Panc1 (cell line): Measurements from ENCODE around the gene CCDC74B. TPM values are rescaled to one million over a fixed set of nuclear protein-coding genes. Genes with fewer than 3 reads are reported as not detected.
"Not testable (repeated sequence)": the region's sequence is repeated elsewhere in the genome, so short reads cannot be mapped to it uniquely, and the experiment has no call there.

Source experiments
- ATAC-seq: fragments of 200-7000 bp; cut with Tn5 transposase; 2 replicates; pipeline ENCODE4 v1.9.1; 2020; ENCODE audit warnings: mild to moderate bottlenecking, moderate library complexity
- BruUV-seq: library from RNA; stranded (reverse); fragments of 400-500 nt; replicated peaks from 2 replicates; lab custom pipeline; 2021; lab: Mats Ljungman, UMichigan
- CTCF ChIA-PET: fragments of 300-600 bp; sonication (Branson Sonifier 250); formaldehyde crosslinking; loops from one replicate; lab custom pipeline; 2022; ENCODE audit warnings: antibody characterized with exemption; lab: Charles Lee
- POLR2A ChIA-PET: fragments of 300-600 bp; sonication (Branson Sonifier 250); formaldehyde crosslinking; loops from one replicate; lab custom pipeline; 2022; ENCODE audit warnings: antibody characterized with exemption; lab: Charles Lee
- DNase-seq: peaks from one replicate; pipeline ENCODE4 v3.0.0-alpha.2; 2010; ENCODE audit warnings: low read depth, low spot score
- H3K27ac ChIP-seq: 2 replicates; pipeline ENCODE4 v1.5.1; 2011; ENCODE audit warnings: mild to moderate bottlenecking, low read length, inconsistent platforms
- H3K27me3 ChIP-seq: fragments of 200-500 bp; sonication (Bioruptor generic); 2 replicates; pipeline ENCODE4 v1.6.0; 2014; ENCODE audit warnings: low read length, inconsistent platforms; ENCODE audit not compliant: control insufficient read depth, insufficient read depth
- H3K36me3 ChIP-seq: fragments of 200-500 bp; sonication (Bioruptor generic); 2 replicates; pipeline ENCODE4 v1.5.1; 2014; ENCODE audit warnings: inconsistent platforms, mild to moderate bottlenecking, low read length, moderate library complexity; ENCODE audit not compliant: control insufficient read depth, insufficient read depth
- H3K4me1 ChIP-seq: 2 replicates; pipeline ENCODE4 v1.5.1; 2011; ENCODE audit warnings: inconsistent platforms, mild to moderate bottlenecking, low read length, moderate library complexity; ENCODE audit not compliant: control insufficient read depth, insufficient read depth
- H3K4me3 ChIP-seq, 2 experiments: 2 replicates each; pipeline ENCODE4 v1.5.1; 2011 to 2012; ENCODE audit warnings: low read depth in 2 of 2, low read length in 2 of 2, mild to moderate bottlenecking in 2 of 2, inconsistent platforms in 1 of 2, moderate library complexity in 1 of 2
- H3K9me3 ChIP-seq: fragments of 200-500 bp; sonication (Bioruptor generic); 2 replicates; pipeline ENCODE4 v1.5.1; 2014; ENCODE audit warnings: low read depth, mild to moderate bottlenecking, inconsistent platforms, low read length, moderate library complexity; ENCODE audit not compliant: control insufficient read depth, insufficient read depth
- CTCF ChIP-seq: fragments of 450-650 bp; IDR thresholded peaks from 2 replicates; pipeline ENCODE4 v1.5.1; 2017; ENCODE audit warnings: mild to moderate bottlenecking
- POLR2AphosphoS5 ChIP-seq: IDR thresholded peaks from 2 replicates; pipeline ENCODE4 v1.6.1; 2012; ENCODE audit warnings: mild to moderate bottlenecking, low read depth, low read length, moderate library complexity
- REST ChIP-seq, 2 experiments: IDR thresholded peaks; 2 replicates each; pipeline ENCODE4 v1.6.1; 2011 to 2012; ENCODE audit warnings: low read depth in 2 of 2, control low read depth in 1 of 2, low read length in 1 of 2, mild to moderate bottlenecking in 1 of 2, moderate library complexity in 1 of 2; ENCODE audit not compliant: insufficient read depth in 1 of 2
- SIN3A ChIP-seq: IDR thresholded peaks from 2 replicates; pipeline ENCODE4 v1.6.1; 2012; ENCODE audit warnings: low read depth, mild to moderate bottlenecking, low read length, moderate library complexity, borderline replicate concordance; ENCODE audit not compliant: insufficient read depth
- TCF7L2 ChIP-seq: IDR thresholded peaks from 2 replicates; pipeline ENCODE4 v1.6.1; 2011; ENCODE audit warnings: mild to moderate bottlenecking, low read depth, low read length, inconsistent platforms
- in situ Hi-C: cut with HindIII; loops from 2 replicates; pipeline ENCODE4 v1.10.0; 2016; ENCODE audit warnings: low sequenced_read_pairs, low pct_unique_long_range_greater_than_20kb
- intact Hi-C: fragments of 100-400 bp; cut with micrococcal nuclease; formaldehyde crosslinking; loops from one replicate; pipeline ENCODE4 v1.10.0; 2022; ENCODE audit not compliant: unreplicated experiment
- total RNA-seq: library from RNA; stranded (reverse); gene quantifications from one replicate; pipeline ENCODE4 v1.2.1, GENCODE V29; 2021; ENCODE audit not compliant: unreplicated experiment

The CCDC74B gene
- total RNA-seq, 1 experiment from 2014 or later = 9.8 TPM

GRCh38 chr2:130174866-130175265 lies 30.0 kb upstream of the CCDC74B start:
- ATAC-seq, H3K4me1 ChIP-seq, H3K36me3 ChIP-seq, CTCF ChIA-PET, DNase-seq, in situ Hi-C loops, H3K4me3 ChIP-seq, H3K27me3 ChIP-seq, BruUV-seq, H3K27ac ChIP-seq, H3K9me3 ChIP-seq, intact Hi-C loops, POLR2A ChIA-PET: not testable (repeated sequence)

GRCh38 chr2:130169896-130170295 lies 25.0 kb upstream of the CCDC74B start:
- ChIA-PET CTCF (no interaction called here), POLR2A (no interaction called here)
- no TSS peak for BruUV-seq
- in situ Hi-C loops = no loop called here
- TF ChIP-seq POLR2AphosphoS5 (no peak), REST (IDR thresholded peaks at IDR 0.05; ENCODE audit: insufficient read depth in 1 of 2, low read depth in 2 of 2, low read length in 1 of 2) (no peak), SIN3A (no peak), TCF7L2 (no peak), CTCF (no peak)
- H3K36me3 ChIP-seq = peaks cover 6% of the 10 kb centered on the region; the same call in 1 of the 2 replicates
- no peak overlapping the region for H3K27ac ChIP-seq
- no peaks in the 10 kb centered on the region for H3K9me3 ChIP-seq
- DNase-seq (no peak), ATAC-seq (no peak)
- no peaks in the 10 kb centered on the region for H3K4me1 ChIP-seq
- no peak overlapping the region for H3K4me3 ChIP-seq
- intact Hi-C loops = no loop called here
- H3K27me3 ChIP-seq = no peaks in the 10 kb centered on the region

- H3K36me3 ChIP-seq, H3K9me3 ChIP-seq, ATAC-seq, DNase-seq, CTCF ChIA-PET, BruUV-seq, POLR2A ChIA-PET, H3K27me3 ChIP-seq, intact Hi-C loops, H3K4me3 ChIP-seq, H3K27ac ChIP-seq, H3K4me1 ChIP-seq, in situ Hi-C loops: not testable (repeated sequence)
These were observed 24.3 kb upstream of the CCDC74B start for GRCh38 chr2:130169163-130169562.

GRCh38 chr2:130166611-130167010 lies 21.7 kb upstream of the CCDC74B start:
- ATAC-seq, H3K9me3 ChIP-seq, intact Hi-C loops, H3K27ac ChIP-seq, BruUV-seq, CTCF ChIA-PET, H3K4me3 ChIP-seq, H3K36me3 ChIP-seq, POLR2A ChIA-PET, H3K4me1 ChIP-seq, H3K27me3 ChIP-seq, DNase-seq, in situ Hi-C loops: not testable (repeated sequence)
